ENCODE results near the gene ANAPC13.

DNA sequence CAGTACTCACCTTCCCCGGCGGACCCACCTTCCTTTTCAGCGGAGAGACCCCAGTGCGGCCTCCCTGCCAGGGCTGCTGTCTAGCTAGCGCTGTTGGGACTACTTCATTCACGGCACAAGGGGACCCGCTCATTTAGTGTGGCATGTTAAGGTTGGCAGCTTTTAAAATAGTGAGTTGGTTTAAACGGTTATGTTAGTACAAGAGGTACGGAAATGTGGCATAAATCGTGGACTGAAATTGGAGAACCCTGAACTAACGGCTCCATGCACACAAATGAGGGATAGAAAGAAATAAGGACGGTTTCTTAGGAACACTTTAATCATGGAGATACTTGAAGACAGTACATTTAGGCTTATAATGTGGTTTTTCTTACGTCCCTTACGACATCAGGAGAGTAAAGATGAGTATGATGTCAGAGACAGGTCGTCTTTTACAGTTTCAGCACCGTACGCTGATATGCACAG, 824 bp upstream of the ANAPC13 start:
- TF ChIP-seq, protein P1, sequence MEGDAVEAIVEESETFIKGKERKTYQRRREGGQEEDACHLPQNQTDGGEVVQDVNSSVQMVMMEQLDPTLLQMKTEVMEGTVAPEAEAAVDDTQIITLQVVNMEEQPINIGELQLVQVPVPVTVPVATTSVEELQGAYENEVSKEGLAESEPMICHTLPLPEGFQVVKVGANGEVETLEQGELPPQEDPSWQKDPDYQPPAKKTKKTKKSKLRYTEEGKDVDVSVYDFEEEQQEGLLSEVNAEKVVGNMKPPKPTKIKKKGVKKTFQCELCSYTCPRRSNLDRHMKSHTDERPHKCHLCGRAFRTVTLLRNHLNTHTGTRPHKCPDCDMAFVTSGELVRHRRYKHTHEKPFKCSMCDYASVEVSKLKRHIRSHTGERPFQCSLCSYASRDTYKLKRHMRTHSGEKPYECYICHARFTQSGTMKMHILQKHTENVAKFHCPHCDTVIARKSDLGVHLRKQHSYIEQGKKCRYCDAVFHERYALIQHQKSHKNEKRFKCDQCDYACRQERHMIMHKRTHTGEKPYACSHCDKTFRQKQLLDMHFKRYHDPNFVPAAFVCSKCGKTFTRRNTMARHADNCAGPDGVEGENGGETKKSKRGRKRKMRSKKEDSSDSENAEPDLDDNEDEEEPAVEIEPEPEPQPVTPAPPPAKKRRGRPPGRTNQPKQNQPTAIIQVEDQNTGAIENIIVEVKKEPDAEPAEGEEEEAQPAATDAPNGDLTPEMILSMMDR (conservative IDR thresholded peaks at IDR 0.05; ENCODE audit: low read depth, low read length): no peak
- TF ChIP-seq EZH2 (IDR thresholded peaks at IDR 0.05; ENCODE audit: low read length, unreplicated experiment): no peak

Data from PC-3 (cell line).